MCF 10A (cell line): ENCODE data around the gene OTUD3. TPM values are rescaled to one million over a fixed set of nuclear protein-coding genes. Genes with fewer than 3 reads are reported as not detected.

Source experiments
- Bru-seq: library from RNA; stranded (reverse); fragments of 400-500 nt; gene quantifications from one replicate; lab custom pipeline; 2021; lab: Mats Ljungman, UMichigan
- BruChase-seq, 2 experiments: library from RNA; stranded (reverse); fragments of 400-500 nt; gene quantifications; one replicate each; lab custom pipeline; 2021; lab: Mats Ljungman, UMichigan
- BruUV-seq: library from RNA; stranded (reverse); fragments of 400-500 nt; replicated peaks from 2 replicates; lab custom pipeline; 2021; lab: Mats Ljungman, UMichigan
- CTCF ChIA-PET: fragments of 300-600 bp; sonication (Branson Sonifier 250); formaldehyde crosslinking; extraction: SDS; loops from one replicate; lab custom pipeline; 2021; ENCODE audit warnings: antibody characterized with exemption, inconsistent platforms; lab: Yijun Ruan, JAX
- POLR2A ChIA-PET: fragments of 300-600, 350-650 bp; sonication (Branson Sonifier 250); formaldehyde crosslinking; extraction: SDS; loops from one replicate; lab custom pipeline; 2020; ENCODE audit warnings: antibody characterized with exemption, inconsistent platforms; lab: Yijun Ruan, JAX
- DNase-seq: peaks from one replicate; pipeline ENCODE4 v3.0.0-alpha.2; 2018; ENCODE audit not compliant: unreplicated experiment
- H3K27ac Mint-ChIP-seq: one replicate; pipeline ENCODE4 v1.8.0; 2022; ENCODE audit warnings: mild to moderate bottlenecking, low read depth, mixed read lengths; ENCODE audit not compliant: unreplicated experiment
- H3K27me3 Mint-ChIP-seq: one replicate; pipeline ENCODE4 v1.8.0; 2022; ENCODE audit warnings: mixed read lengths; ENCODE audit not compliant: insufficient read depth, unreplicated experiment
- H3K36me3 Mint-ChIP-seq: one replicate; pipeline ENCODE4 v1.8.0; 2022; ENCODE audit warnings: mild to moderate bottlenecking, moderate library complexity, mixed read lengths; ENCODE audit not compliant: insufficient read depth, unreplicated experiment
- H3K4me1 Mint-ChIP-seq: one replicate; pipeline ENCODE4 v1.8.0; 2022; ENCODE audit warnings: mixed read lengths; ENCODE audit not compliant: insufficient read depth, unreplicated experiment
- H3K4me3 Mint-ChIP-seq: one replicate; pipeline ENCODE4 v1.8.0; 2022; ENCODE audit warnings: mild to moderate bottlenecking, moderate library complexity, mixed read lengths; ENCODE audit not compliant: unreplicated experiment
- H3K9me3 Mint-ChIP-seq: one replicate; pipeline ENCODE4 v1.8.0; 2022; ENCODE audit warnings: mixed read lengths; ENCODE audit not compliant: unreplicated experiment
- CTCF ChIP-seq: fragments of 200-600 bp; IDR thresholded peaks from one replicate; pipeline ENCODE4 v1.8.0; 2022; ENCODE audit warnings: antibody characterized with exemption, mild to moderate bottlenecking; ENCODE audit not compliant: unreplicated experiment
- intact Hi-C: fragments of 100-400 bp; cut with micrococcal nuclease; formaldehyde crosslinking; loops from 2 replicates; pipeline ENCODE4 v1.14.1; 2022
- long read RNA-seq: library from polyadenylated mRNA; stranded (forward); transcript quantifications from one replicate; pipeline ENCODE4 v2.0.0, GENCODE V29; 2022
- total RNA-seq: library from RNA; stranded (reverse); gene quantifications from 2 replicates; pipeline ENCODE4 v1.2.3, GENCODE V29; 2022

The OTUD3 gene, protein sequence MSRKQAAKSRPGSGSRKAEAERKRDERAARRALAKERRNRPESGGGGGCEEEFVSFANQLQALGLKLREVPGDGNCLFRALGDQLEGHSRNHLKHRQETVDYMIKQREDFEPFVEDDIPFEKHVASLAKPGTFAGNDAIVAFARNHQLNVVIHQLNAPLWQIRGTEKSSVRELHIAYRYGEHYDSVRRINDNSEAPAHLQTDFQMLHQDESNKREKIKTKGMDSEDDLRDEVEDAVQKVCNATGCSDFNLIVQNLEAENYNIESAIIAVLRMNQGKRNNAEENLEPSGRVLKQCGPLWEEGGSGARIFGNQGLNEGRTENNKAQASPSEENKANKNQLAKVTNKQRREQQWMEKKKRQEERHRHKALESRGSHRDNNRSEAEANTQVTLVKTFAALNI
- 11.6 and 12.0 TPM in 2 replicates for total RNA-seq
- percentile 87 among the genes with signal in this experiment for Bru-seq, nascent RNA
- BruChase-seq, experiment 1, labeled RNA remaining after a 6-hour chase: percentile 78 among the genes with signal in this experiment
- percentile 89 among the genes with signal in this experiment for BruChase-seq, experiment 2, labeled RNA remaining after a 2-hour chase
- long read RNA-seq, full-length matches to known transcripts: 1 of 2 reads
- long read RNA-seq, partial matches to known transcripts: 0 of 2 reads
- long read RNA-seq, other reads (novel, unspliced or antisense): 1 of 2 reads

GRCh38 chr1:19882111-19883071, at the start of gene OTUD3:
Gene OTUD3, plus strand, starts transcription at chr1:19882395. Its CDS starts 119 bp downstream, at chr1:19882514.
- peak; percentile 60 for TF ChIP-seq CTCF
- ChIA-PET POLR2A (interaction anchor here (0.6 to 2.8 kb wide), 15 partner anchors 9 to 612 kb away, joined by 3 to 15 read pairs (median 3); no protein-coding TSS in a partner anchor), CTCF (interaction anchor here (0.6 to 2.9 kb wide), 16 partner anchors 8 to 931 kb away, joined by 3 to 12 read pairs (median 3); no protein-coding TSS in a partner anchor)
- Mint-ChIP-seq H3K27me3 (no peaks in the 10 kb centered on the region), H3K27ac (peak within 1 kb of the TSS; percentile 74), H3K4me1 (peaks cover 29% of the 10 kb centered on the region), H3K4me3 (peak within 1 kb of the TSS; percentile 76), H3K36me3 (peaks cover 9% of the 10 kb centered on the region), H3K9me3 (no peaks in the 10 kb centered on the region)
- DNase-seq: peak; percentile 98
- no TSS peak for BruUV-seq
- intact Hi-C loops: no loop called here

GRCh38 chr1:19835578-19835977, 46.6 kb upstream of the OTUD3 start:
- ChIA-PET POLR2A (no interaction called here), CTCF (interaction anchor here (0.5 kb wide), 1 partner anchor 577 kb away, joined by 3 read pairs; no protein-coding TSS in a partner anchor)
- no peak for DNase-seq
- H3K27me3 Mint-ChIP-seq: peaks cover 32% of the 10 kb centered on the region
- no peaks in the 10 kb centered on the region for H3K36me3 Mint-ChIP-seq
- H3K27ac Mint-ChIP-seq: no peak overlapping the region
- no peak overlapping the region for H3K4me3 Mint-ChIP-seq
- TF ChIP-seq CTCF: no peak
- no peaks in the 10 kb centered on the region for H3K4me1 Mint-ChIP-seq
- H3K9me3 Mint-ChIP-seq: no peaks in the 10 kb centered on the region
- BruUV-seq: no TSS peak
- intact Hi-C loops: no loop called here

GRCh38 chr1:19837866-19838265, 44.3 kb upstream of the OTUD3 start:
- Mint-ChIP-seq H3K36me3 (no peaks in the 10 kb centered on the region), H3K9me3 (no peaks in the 10 kb centered on the region), H3K27me3 (peaks cover 14% of the 10 kb centered on the region), H3K4me3 (no peak overlapping the region), H3K4me1 (no peaks in the 10 kb centered on the region), H3K27ac (no peak overlapping the region)
- CTCF ChIA-PET: no interaction called here
- POLR2A ChIA-PET: no interaction called here
- intact Hi-C loops: no loop called here
- DNase-seq: no peak
- no TSS peak for BruUV-seq
- TF ChIP-seq CTCF: no peak
